B cell (primary cell): ENCODE data around the gene CDNF. TPM values are rescaled to one million over a fixed set of nuclear protein-coding genes. Genes with fewer than 3 reads are reported as not detected.

ENCODE experiments used
- ATAC-seq: fragments of 200-7000 bp; cut with Tn5 transposase; one replicate; pipeline ENCODE4 v1.10.0; 2021; ENCODE audit warnings: low read depth, mild to moderate bottlenecking, moderate number of reproducible peaks, moderate library complexity
- CTCF ChIA-PET: fragments of 350-600 bp; sonication (Branson Sonifier 250); formaldehyde crosslinking; loops from one replicate; lab custom pipeline; 2021; ENCODE audit warnings: antibody characterized with exemption, inconsistent platforms; lab: Charles Lee
- POLR2A ChIA-PET: fragments of 350-600 bp; sonication (Branson Sonifier 250); formaldehyde crosslinking; loops from one replicate; lab custom pipeline; 2021; ENCODE audit warnings: antibody characterized with exemption; lab: Charles Lee
- DNase-seq: peaks from one replicate; pipeline ENCODE4 v3.0.0; 2013
- H2AFZ ChIP-seq: 2 replicates; pipeline ENCODE4 v1.6.1; 2012; ENCODE audit warnings: mild to moderate bottlenecking, low read depth, low read length; ENCODE audit not compliant: insufficient read depth, poor library complexity, severe bottlenecking
- H3K27ac ChIP-seq, 2 donors: 1 replicate in 1 of 2; 2 replicates in 1 of 2; pipeline ENCODE4 v1.5.1; 2012 to 2013; ENCODE audit warnings: low read length in 2 of 2, mild to moderate bottlenecking in 2 of 2, moderate library complexity in 1 of 2
- H3K27me3 ChIP-seq, 4 experiments: fragments of 200-600 bp in 1 of 4; sonication (generic) in 1 of 4; replicated peaks in 1 of 4; 1 replicate in 2 of 4; 2 replicates in 2 of 4; pipeline versions ENCODE4 v1.6.1 to v1.7.0; 2013 to 2016; ENCODE audit warnings: low read length in 3 of 4, mild to moderate bottlenecking in 2 of 4, mixed read lengths in 1 of 4, moderate library complexity in 1 of 4; ENCODE audit not compliant: insufficient read depth in 4 of 4, control insufficient read depth in 3 of 4; ENCODE audit errors: control extremely low read depth in 1 of 4
- H3K36me3 ChIP-seq, 2 experiments: replicated peaks in 1 of 2; 1 replicate in 1 of 2; 2 replicates in 1 of 2; pipeline versions ENCODE4 v1.6.1 to v1.7.1; 2013; ENCODE audit warnings: low read length in 1 of 2; ENCODE audit not compliant: insufficient read depth in 2 of 2, control insufficient read depth in 1 of 2; ENCODE audit errors: control extremely low read depth in 1 of 2, extremely low read depth in 1 of 2
- H3K4me1 ChIP-seq, 2 donors: fragments of 200-600 bp in 1 of 2; sonication (generic) in 1 of 2; 1 replicate in 1 of 2; 2 replicates in 1 of 2; pipeline versions ENCODE4 v1.5.1 to v1.6.1; 2013 to 2017; ENCODE audit warnings: low read length in 2 of 2; ENCODE audit not compliant: control insufficient read depth in 2 of 2, insufficient read depth in 2 of 2
- H3K4me2 ChIP-seq: replicated peaks from 2 replicates; pipeline ENCODE3; 2012; ENCODE audit warnings: mild to moderate bottlenecking, low read depth, low read length; ENCODE audit not compliant: poor library complexity, severe bottlenecking
- H3K4me3 ChIP-seq, 5 experiments: fragments of 200-600 bp in 1 of 5; sonication (generic) in 1 of 5; 1 replicate in 3 of 5; 2 replicates in 2 of 5; pipeline versions ENCODE4 v1.5.1 to v1.7.0; 2011 to 2016; ENCODE audit warnings: low read length in 4 of 5, mild to moderate bottlenecking in 4 of 5, low read depth in 2 of 5, control low read depth in 1 of 5, moderate library complexity in 1 of 5; ENCODE audit not compliant: insufficient read depth in 1 of 5; ENCODE audit errors: control extremely low read depth in 1 of 5, extremely low read depth in 1 of 5
- H3K79me2 ChIP-seq: fragments of 200-600 bp; sonication (generic); one replicate; pipeline ENCODE4 v1.6.0; 2016; ENCODE audit warnings: low read length; ENCODE audit not compliant: control insufficient read depth, insufficient read depth
- H3K9ac ChIP-seq: fragments of 200-600 bp; sonication (generic); 2 replicates; pipeline ENCODE4 v1.6.1; 2017; ENCODE audit warnings: mild to moderate bottlenecking, low read length, moderate library complexity
- H3K9me3 ChIP-seq, 3 donors: one replicate each; pipeline versions ENCODE4 v1.6.1 to v1.7.1; 2013; ENCODE audit warnings: low read length in 2 of 3; ENCODE audit not compliant: control insufficient read depth in 2 of 3, insufficient read depth in 1 of 3; ENCODE audit errors: control extremely low read depth in 1 of 3
- H4K20me1 ChIP-seq: 2 replicates; pipeline ENCODE4 v1.6.0; 2012; ENCODE audit warnings: mild to moderate bottlenecking, low read length; ENCODE audit not compliant: insufficient read depth, control insufficient read depth, poor library complexity, severe bottlenecking
- H3K27ac Mint-ChIP-seq: one replicate; pipeline ENCODE4 v1.8.0; 2021; ENCODE audit warnings: mixed read lengths
- H3K27me3 Mint-ChIP-seq: one replicate; pipeline ENCODE4 v1.8.0; 2021; ENCODE audit warnings: mixed read lengths
- H3K4me1 Mint-ChIP-seq: one replicate; pipeline ENCODE4 v1.8.0; 2021; ENCODE audit warnings: mixed read lengths
- H3K4me3 Mint-ChIP-seq: one replicate; pipeline ENCODE4 v1.8.0; 2021; ENCODE audit warnings: mixed read lengths
- H3K9me3 Mint-ChIP-seq: one replicate; pipeline ENCODE4 v1.8.0; 2022; ENCODE audit warnings: mixed read lengths; ENCODE audit not compliant: insufficient read depth
- CTCF ChIP-seq: fragments of 200-600 bp; IDR thresholded peaks from one replicate; pipeline ENCODE4 v1.8.0; 2022; ENCODE audit warnings: antibody characterized with exemption, mild to moderate bottlenecking
- EZH2 ChIP-seq: IDR thresholded peaks from 2 replicates; pipeline ENCODE4 v1.6.1; 2012; ENCODE audit warnings: borderline replicate concordance, low read depth, mild to moderate bottlenecking, moderate library complexity, low read length; ENCODE audit not compliant: insufficient read depth, poor library complexity, severe bottlenecking
- WGBS: methylation state at CpG from one replicate; pipeline ENCODE4 v1.1.5; 2013; ENCODE audit warnings: missing lambda C conversion rate; ENCODE audit not compliant: insufficient coverage; 5-methylcytosine and 5-hydroxymethylcytosine counted together
- intact Hi-C: fragments of 100-400 bp; cut with micrococcal nuclease; formaldehyde crosslinking; loops from one replicate; pipeline ENCODE4 v1.10.0; 2022
- polyA plus RNA-seq: library from polyadenylated mRNA; depleted of rRNA; stranded (reverse); fragments of >200 nt; gene quantifications from 2 replicates; pipeline ENCODE4 v1.2.3, GENCODE V29; 2012
- total RNA-seq, 2 donors: library from RNA; stranded (reverse); fragments of 120-200 nt in 1 of 2; gene quantifications; 1 replicate in 1 of 2; 2 replicates in 1 of 2; pipeline versions ENCODE4 v1.2.3 to v1.2.4, GENCODE V29; 2013 to 2022

CDNF gene
- total and polyA plus RNA-seq, 2 donors (not counting 1 experiment from before 2014, with no cell fraction given), result 1.4 to 1.8 TPM

- Histone ChIP-seq H2AFZ (no peak overlapping the region), H3K79me2 (peaks cover 8% of the 10 kb centered on the region), H3K4me1 (peaks cover 8% of the 10 kb centered on the region in 2 donors), H3K27ac (no peak overlapping the region), H3K9me3 (no peaks in the 10 kb centered on the region), H3K4me2 (no peak overlapping the region), H4K20me1 (no peaks in the 10 kb centered on the region), H3K9ac (no peak overlapping the region), H3K36me3 (peaks cover 0 to 2% of the 10 kb centered on the region in 2 experiments), H3K4me3 (no peak overlapping the region), H3K27me3 (no peaks in the 10 kb centered on the region)
- ATAC-seq, result no peak
- Mint-ChIP-seq H3K4me3 (no peak overlapping the region), H3K27ac (no peak overlapping the region), H3K9me3 (no peaks in the 10 kb centered on the region), H3K27me3 (no peaks in the 10 kb centered on the region), H3K4me1 (peaks cover 10% of the 10 kb centered on the region)
- POLR2A ChIA-PET, result interaction anchor here (0.6 kb wide), 2 partner anchors 316 to 328 kb away, joined by 3 to 4 read pairs; no protein-coding TSS in a partner anchor
- 78% methylated on average over 1 of the region's 3 CpGs for WGBS
- CTCF ChIA-PET, result no interaction called here
- TF ChIP-seq EZH2 (no peak), CTCF (no peak)
- DNase-seq, result no peak
- intact Hi-C loops, result no loop called here
Measured at GRCh38 chr10:14833106-14833505, 4.7 kb downstream of the CDNF start.

- Mint-ChIP-seq H3K27ac (no peak overlapping the region), H3K4me3 (no peak overlapping the region), H3K4me1 (peaks cover 28% of the 10 kb centered on the region), H3K27me3 (no peaks in the 10 kb centered on the region), H3K9me3 (no peaks in the 10 kb centered on the region)
- Histone ChIP-seq H3K4me3 (no peak overlapping the region), H3K4me1 (peaks cover 13 to 14% of the 10 kb centered on the region in 2 donors), H3K27ac (no peak overlapping the region), H3K9ac (no peak overlapping the region), H4K20me1 (no peaks in the 10 kb centered on the region), H3K79me2 (no peaks in the 10 kb centered on the region), H3K36me3 (no peaks in the 10 kb centered on the region), H3K9me3 (no peaks in the 10 kb centered on the region), H3K4me2 (peak overlapping the region; percentile 21), H2AFZ (peak overlapping the region; percentile 32), H3K27me3 (no peaks in the 10 kb centered on the region)
- CTCF ChIA-PET, result no interaction called here
- POLR2A ChIA-PET, result interaction anchor here (0.5 kb wide), 1 partner anchor 55 kb away, joined by 6 read pairs; no protein-coding TSS in a partner anchor
- intact Hi-C loops, result no loop called here
- no peak for ATAC-seq
- TF ChIP-seq EZH2, result no peak
- no peak for TF ChIP-seq CTCF
- DNase-seq, result peak; percentile 22
- WGBS, result no CpG with 5 or more reads among the region's 1 CpG
Measured at GRCh38 chr10:14826076-14826829, 11.6 kb downstream of the CDNF start.
